Uterus (tissue), 2 donors: ENCODE data around the gene AP2B1.

Experiments
- CTCF ChIP-seq, 4 experiments: fragments of 200-600 bp in 2 of 4; fragments of 450-650 bp in 2 of 4; sonication (generic) in 2 of 4; IDR thresholded peaks; one replicate each; pipeline ENCODE4 v1.5.1; 2016 to 2019; ENCODE audit warnings: antibody characterized with exemption in 4 of 4, mild to moderate bottlenecking in 2 of 4, moderate library complexity in 1 of 4
- POLR2A ChIP-seq, 2 donors: fragments of 450-650 bp; IDR thresholded peaks; one replicate each; pipeline ENCODE4 v1.6.1; 2016; ENCODE audit warnings: antibody characterized with exemption in 2 of 2, mild to moderate bottlenecking in 1 of 2, moderate library complexity in 1 of 2

DNA sequence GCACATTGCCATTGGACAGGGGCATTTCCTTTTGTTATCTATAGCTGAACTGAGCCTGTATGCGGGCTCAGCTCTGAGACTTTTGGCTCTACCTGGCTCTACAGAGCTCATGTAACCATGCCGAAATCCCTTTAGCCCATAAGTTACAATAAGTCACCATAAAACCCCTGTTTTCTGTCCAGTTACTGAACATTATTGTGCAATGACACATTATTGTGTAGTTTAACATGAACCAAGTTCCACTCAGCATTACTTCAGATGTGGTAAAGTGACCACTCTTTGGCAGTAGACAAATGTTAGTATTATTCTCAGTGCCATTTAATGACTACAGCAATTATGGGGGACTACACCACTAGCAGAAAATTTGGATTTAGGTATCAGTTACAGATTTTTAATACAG is 78.9 kb downstream of the AP2B1 start:
- TF ChIP-seq CTCF (IDR thresholded peaks at IDR 0.05) (no peak), POLR2A (IDR thresholded peaks at IDR 0.05) (no peak)
